SK-N-SH (cell line): ENCODE data around the gene HIF3A.

Experiments
- CHD2 ChIP-seq: fragments of 150-350 bp; IDR thresholded peaks from 2 replicates; pipeline ENCODE4 v1.6.1; 2018; ENCODE audit warnings: low read length; ENCODE audit not compliant: partially characterized antibody
- CTCF ChIP-seq: fragments of 200-600 bp; sonication (generic); IDR thresholded peaks from 2 replicates; pipeline ENCODE4 v1.6.1; 2017; ENCODE audit warnings: antibody characterized with exemption, mild to moderate bottlenecking, moderate library complexity
- EP300 ChIP-seq, 2 experiments: IDR thresholded peaks; 2 replicates each; pipeline versions ENCODE4 v1.4.0 to v1.6.1; 2012; ENCODE audit warnings: borderline replicate concordance in 1 of 2, low read depth in 1 of 2, low read length in 1 of 2
- GABPA ChIP-seq: IDR thresholded peaks from 2 replicates; pipeline ENCODE4 v1.4.0; 2012; ENCODE audit warnings: low read depth, mild to moderate bottlenecking
- IRF3 ChIP-seq: fragments of 150-350 bp; IDR thresholded peaks from 2 replicates; pipeline ENCODE4 v1.6.1; 2016; ENCODE audit warnings: mild to moderate bottlenecking, low read depth, low read length
- JUND ChIP-seq: IDR thresholded peaks from 2 replicates; pipeline ENCODE4 v1.4.0; 2012
- NRF1 ChIP-seq: IDR thresholded peaks from 2 replicates; pipeline ENCODE4 v1.6.1; 2012; ENCODE audit warnings: low read depth, mild to moderate bottlenecking, low read length
- RAD21 ChIP-seq: IDR thresholded peaks from 2 replicates; pipeline ENCODE4 v1.6.1; 2012; ENCODE audit warnings: mild to moderate bottlenecking, low read length
- REST ChIP-seq: IDR thresholded peaks from 2 replicates; pipeline ENCODE4 v1.6.1; 2012; ENCODE audit warnings: mild to moderate bottlenecking, low read depth, low read length, moderate library complexity
- RFX5 ChIP-seq: IDR thresholded peaks from 2 replicates; pipeline ENCODE4 v1.6.1; 2012; ENCODE audit warnings: mild to moderate bottlenecking, improper control_type of control experiment, low read length
- SIN3A ChIP-seq: IDR thresholded peaks from 2 replicates; pipeline ENCODE4 v1.6.1; 2012; ENCODE audit warnings: low read depth, mild to moderate bottlenecking, low read length, moderate library complexity, borderline replicate concordance

GRCh38 chr19:46376241-46377153 is 79.7 kb downstream of the HIF3A start:
- TF ChIP-seq REST, result no peak
- TF ChIP-seq GABPA, result no peak
- no peak for TF ChIP-seq SIN3A
- TF ChIP-seq CTCF, result no peak
- no peak for TF ChIP-seq NRF1
- TF ChIP-seq RFX5, result no peak
- TF ChIP-seq JUND, result no peak
- no peak for TF ChIP-seq IRF3
- TF ChIP-seq RAD21, result no peak
- TF ChIP-seq EP300 (IDR thresholded peaks at IDR 0.05; ENCODE audit: borderline replicate concordance in 1 of 2, low read depth in 1 of 2, low read length in 1 of 2), result no peak
- TF ChIP-seq CHD2, result no peak
